ENCODE data around the gene LOXL3.
A peak's percentile ranks its signal among the peaks of the same experiment; 100 is the strongest.

Gene LOXL3

GRCh38 chr2:74560591-74560990 is 6.8 kb upstream of the LOXL3 start:
- peak; percentile 60; the same call in 2 of the 3 replicates for ATAC-seq (ENCODE audit: low read depth)
- peak overlapping the region; percentile 50 for H3K27ac ChIP-seq (ENCODE audit: poor library complexity, severe bottlenecking)
- no peak for TF ChIP-seq CTCF (IDR thresholded peaks at IDR 0.05; ENCODE audit: poor library complexity, severe bottlenecking)
- no peaks in the 10 kb centered on the region for H3K9me3 ChIP-seq (ENCODE audit: severe bottlenecking)
- no peak overlapping the region for H3K4me3 ChIP-seq (ENCODE audit: severe bottlenecking)
- no peak for DNase-seq (ENCODE audit: low spot score)
- peaks cover 20% of the 10 kb centered on the region for H3K4me1 ChIP-seq (ENCODE audit: insufficient read depth, poor library complexity, severe bottlenecking)
- H3K27me3 ChIP-seq (ENCODE audit: insufficient read depth, poor library complexity, severe bottlenecking) = no peaks in the 10 kb centered on the region
- H3K36me3 ChIP-seq (ENCODE audit: low read depth) = no peaks in the 10 kb centered on the region

GRCh38 chr2:74559912-74560311 is 6.2 kb upstream of the LOXL3 start:
- DNase-seq (ENCODE audit: low spot score) (no peak), ATAC-seq (ENCODE audit: low read depth) (no peak)
- no peaks in the 10 kb centered on the region for H3K9me3 ChIP-seq (ENCODE audit: severe bottlenecking)
- peaks cover 20% of the 10 kb centered on the region for H3K4me1 ChIP-seq (ENCODE audit: insufficient read depth, poor library complexity, severe bottlenecking)
- no peaks in the 10 kb centered on the region for H3K36me3 ChIP-seq (ENCODE audit: low read depth)
- no peaks in the 10 kb centered on the region for H3K27me3 ChIP-seq (ENCODE audit: insufficient read depth, poor library complexity, severe bottlenecking)
- no peak overlapping the region for H3K4me3 ChIP-seq (ENCODE audit: severe bottlenecking)
- TF ChIP-seq CTCF (IDR thresholded peaks at IDR 0.05; ENCODE audit: poor library complexity, severe bottlenecking) = no peak
- peak overlapping the region; percentile 50 for H3K27ac ChIP-seq (ENCODE audit: poor library complexity, severe bottlenecking)

GRCh38 chr2:74558284-74559230 is 4.8 kb upstream of the LOXL3 start:
- Histone ChIP-seq H3K27ac (ENCODE audit: poor library complexity, severe bottlenecking) (no peak overlapping the region), H3K36me3 (ENCODE audit: low read depth) (no peaks in the 10 kb centered on the region), H3K27me3 (ENCODE audit: insufficient read depth, poor library complexity, severe bottlenecking) (no peaks in the 10 kb centered on the region), H3K4me1 (ENCODE audit: insufficient read depth, poor library complexity, severe bottlenecking) (peaks cover 11% of the 10 kb centered on the region), H3K4me3 (ENCODE audit: severe bottlenecking) (no peak overlapping the region), H3K9me3 (ENCODE audit: severe bottlenecking) (no peaks in the 10 kb centered on the region)
- DNase-seq (ENCODE audit: low spot score) (no peak), ATAC-seq (ENCODE audit: low read depth) (no peak)
- TF ChIP-seq CTCF (IDR thresholded peaks at IDR 0.05; ENCODE audit: poor library complexity, severe bottlenecking) = no peak

GRCh38 chr2:74556831-74557370 is 3.2 kb upstream of the LOXL3 start:
- TF ChIP-seq CTCF (IDR thresholded peaks at IDR 0.05; ENCODE audit: poor library complexity, severe bottlenecking) = no peak
- ATAC-seq (ENCODE audit: low read depth) = no peak
- Histone ChIP-seq H3K27ac (ENCODE audit: poor library complexity, severe bottlenecking) (no peak overlapping the region), H3K27me3 (ENCODE audit: insufficient read depth, poor library complexity, severe bottlenecking) (no peaks in the 10 kb centered on the region), H3K36me3 (ENCODE audit: low read depth) (no peaks in the 10 kb centered on the region), H3K4me3 (ENCODE audit: severe bottlenecking) (no peak overlapping the region), H3K9me3 (ENCODE audit: severe bottlenecking) (no peaks in the 10 kb centered on the region), H3K4me1 (ENCODE audit: insufficient read depth, poor library complexity, severe bottlenecking) (peaks cover 11% of the 10 kb centered on the region)
- no peak for DNase-seq (ENCODE audit: low spot score)

DNA sequence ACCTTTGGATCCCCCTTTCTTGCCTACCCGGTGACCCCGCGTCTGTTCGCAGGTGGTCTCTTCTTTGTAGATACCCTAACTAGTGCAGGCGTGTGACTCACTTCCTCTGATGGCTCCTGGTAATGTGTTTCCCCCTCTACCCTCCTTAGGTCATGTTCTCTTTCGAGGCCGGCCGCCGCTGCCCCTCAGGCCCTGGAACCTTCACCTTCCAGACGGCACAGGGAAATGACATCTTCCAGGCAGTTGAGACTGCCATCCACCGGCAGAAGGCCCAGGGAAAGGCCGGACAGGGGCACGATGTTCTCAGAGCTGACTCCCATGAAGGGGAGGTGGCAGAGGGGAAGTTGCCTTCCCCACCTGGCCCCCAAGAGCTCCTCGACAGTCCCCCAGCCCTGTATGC is 2.4 kb upstream of the LOXL3 start:
- no peaks in the 10 kb centered on the region for H3K27me3 ChIP-seq (ENCODE audit: insufficient read depth, poor library complexity, severe bottlenecking)
- H3K27ac ChIP-seq (ENCODE audit: poor library complexity, severe bottlenecking) = no peak overlapping the region
- TF ChIP-seq CTCF (IDR thresholded peaks at IDR 0.05; ENCODE audit: poor library complexity, severe bottlenecking) = no peak
- no peak for DNase-seq (ENCODE audit: low spot score)
- no peaks in the 10 kb centered on the region for H3K36me3 ChIP-seq (ENCODE audit: low read depth)
- H3K4me1 ChIP-seq (ENCODE audit: insufficient read depth, poor library complexity, severe bottlenecking) = peaks cover 11% of the 10 kb centered on the region
- no peak for ATAC-seq (ENCODE audit: low read depth)
- no peak overlapping the region for H3K4me3 ChIP-seq (ENCODE audit: severe bottlenecking)
- H3K9me3 ChIP-seq (ENCODE audit: severe bottlenecking) = no peaks in the 10 kb centered on the region
